Ammon's horn (tissue), 1 donor: Measurements from ENCODE around the gene SECISBP2.
A peak's percentile ranks its signal among the peaks of the same experiment; 100 is the strongest.
"Not testable (repeated sequence)": the region's sequence is repeated elsewhere in the genome, so short reads cannot be mapped to it uniquely, and the experiment has no call there.

Source experiments
- DNase-seq: peaks from one replicate; pipeline ENCODE4 v3.0.0-alpha.2; 2016; ENCODE audit warnings: low spot score

The SECISBP2 gene

GRCh38 chr9:89318123-89319014 is at the start of gene SECISBP2:
TSS of gene SECISBP2 (plus strand) at chr9:89318500. CDS start at chr9:89318577, 77 bp downstream.
- peak; percentile 95 for DNase-seq

- DNase-seq = no peak
Measured at GRCh38 chr9:89273528-89274279, 44.6 kb upstream of the SECISBP2 start.

- no peak for DNase-seq
Measured at GRCh38 chr9:89274838-89275237, 43.5 kb upstream of the SECISBP2 start.

GRCh38 chr9:89276040-89276439 is 42.3 kb upstream of the SECISBP2 start:
- not testable (repeated sequence) for DNase-seq

GRCh38 chr9:89277043-89277442 is 41.3 kb upstream of the SECISBP2 start:
- no peak for DNase-seq

- no peak for DNase-seq
Measured at GRCh38 chr9:89277454-89277853, 40.8 kb upstream of the SECISBP2 start.

- DNase-seq = no peak
Measured at GRCh38 chr9:89278551-89278950, 39.7 kb upstream of the SECISBP2 start.

- peak; percentile 65 for DNase-seq
Measured at GRCh38 chr9:89278997-89279739, 39.1 kb upstream of the SECISBP2 start.

GRCh38 chr9:89281106-89281505 is 37.2 kb upstream of the SECISBP2 start:
- no peak for DNase-seq

- not testable (repeated sequence) for DNase-seq
Measured at GRCh38 chr9:89282248-89282968, 35.9 kb upstream of the SECISBP2 start.

GRCh38 chr9:89284076-89284475 is 34.2 kb upstream of the SECISBP2 start:
- no peak for DNase-seq

- no peak for DNase-seq
Measured at GRCh38 chr9:89291741-89292140, 26.6 kb upstream of the SECISBP2 start.

GRCh38 chr9:89293014-89293413 is 25.3 kb upstream of the SECISBP2 start:
- no peak for DNase-seq

GRCh38 chr9:89295400-89295799 is 22.9 kb upstream of the SECISBP2 start:
- no peak for DNase-seq

GRCh38 chr9:89301996-89302395 is 16.3 kb upstream of the SECISBP2 start:
- not testable (repeated sequence) for DNase-seq

GRCh38 chr9:89304020-89304833 is 14.1 kb upstream of the SECISBP2 start:
- DNase-seq = no peak

- DNase-seq = no peak
Measured at GRCh38 chr9:89304834-89305188, 13.5 kb upstream of the SECISBP2 start.

- DNase-seq = no peak
Measured at GRCh38 chr9:89305868-89306267, 12.4 kb upstream of the SECISBP2 start.

- no peak for DNase-seq
Measured at GRCh38 chr9:89309166-89309565, 9.1 kb upstream of the SECISBP2 start.

GRCh38 chr9:89309608-89310474 is 8.5 kb upstream of the SECISBP2 start:
- no peak for DNase-seq
